Measurements from ENCODE around the gene DLX1. TPM values are rescaled to one million over a fixed set of nuclear protein-coding genes. Genes with fewer than 3 reads are reported as not detected.
A peak's percentile ranks its signal among the peaks of the same experiment; 100 is the strongest.
"Not testable (repeated sequence)": the region's sequence is repeated elsewhere in the genome, so short reads cannot be mapped to it uniquely, and the experiment has no call there.

DLX1 gene
- polyA plus RNA-seq, 4 donors = 0.09 to 0.30 (median 0.20) TPM

GRCh38 chr2:172107690-172108586, 22.6 kb downstream of the DLX1 start:
- DNase-seq (ENCODE audit: low read depth in 4 of 4, low spot score in 2 of 4) = no peak

GRCh38 chr2:172108587-172108930, 23.3 kb downstream of the DLX1 start:
- no peak for DNase-seq (ENCODE audit: low read depth in 4 of 4, low spot score in 2 of 4)

GRCh38 chr2:172109256-172109987, 24.1 kb downstream of the DLX1 start:
- peak in 1 of 4 donors; percentile 11 for DNase-seq (ENCODE audit: low read depth in 4 of 4, low spot score in 2 of 4)

- DNase-seq (ENCODE audit: low read depth in 4 of 4, low spot score in 2 of 4) = no peak
Measured at GRCh38 chr2:172109988-172110811, 24.9 kb downstream of the DLX1 start.

GRCh38 chr2:172113617-172114016, 28.3 kb downstream of the DLX1 start:
- no peak for DNase-seq (ENCODE audit: low read depth in 4 of 4, low spot score in 2 of 4)

- not testable (repeated sequence) for DNase-seq (ENCODE audit: low read depth in 4 of 4, low spot score in 2 of 4)
Measured at GRCh38 chr2:172114176-172114575, 28.9 kb downstream of the DLX1 start.

- DNase-seq (ENCODE audit: low read depth in 4 of 4, low spot score in 2 of 4) = no peak
Measured at GRCh38 chr2:172114579-172114978, 29.3 kb downstream of the DLX1 start.

- DNase-seq (ENCODE audit: low read depth in 4 of 4, low spot score in 2 of 4) = no peak
Measured at GRCh38 chr2:172116107-172116506, 30.8 kb downstream of the DLX1 start.

GRCh38 chr2:172119089-172119488, 33.8 kb downstream of the DLX1 start:
- no peak for DNase-seq (ENCODE audit: low read depth in 4 of 4, low spot score in 2 of 4)

GRCh38 chr2:172120118-172120517, 34.8 kb downstream of the DLX1 start:
- DNase-seq (ENCODE audit: low read depth in 4 of 4, low spot score in 2 of 4) = no peak

- DNase-seq (ENCODE audit: low read depth in 4 of 4, low spot score in 2 of 4) = no peak
Measured at GRCh38 chr2:172128484-172128883, 43.2 kb downstream of the DLX1 start.

GRCh38 chr2:172129404-172129803, 44.1 kb downstream of the DLX1 start:
- no peak for DNase-seq (ENCODE audit: low read depth in 4 of 4, low spot score in 2 of 4)

GRCh38 chr2:172131713-172132555, 46.6 kb downstream of the DLX1 start:
- DNase-seq (ENCODE audit: low read depth in 4 of 4, low spot score in 2 of 4) = no peak

- DNase-seq (ENCODE audit: low read depth in 4 of 4, low spot score in 2 of 4) = no peak
Measured at GRCh38 chr2:172134270-172134669, 49.0 kb downstream of the DLX1 start.

- no peak for DNase-seq (ENCODE audit: low read depth in 4 of 4, low spot score in 2 of 4)
Measured at GRCh38 chr2:172135446-172135845, 50.1 kb downstream of the DLX1 start.

GRCh38 chr2:172137109-172137508, 51.8 kb downstream of the DLX1 start:
- DNase-seq (ENCODE audit: low read depth in 4 of 4, low spot score in 2 of 4) = no peak

GRCh38 chr2:172137943-172138342, 52.6 kb downstream of the DLX1 start:
- no peak for DNase-seq (ENCODE audit: low read depth in 4 of 4, low spot score in 2 of 4)

- not testable (repeated sequence) for DNase-seq (ENCODE audit: low read depth in 4 of 4, low spot score in 2 of 4)
Measured at GRCh38 chr2:172138727-172139126, 53.4 kb downstream of the DLX1 start.

Data from left renal cortex interstitium (tissue), 4 donors.